ENCODE measurements around the gene DNAJC21.

DNAJC21 gene

DNA sequence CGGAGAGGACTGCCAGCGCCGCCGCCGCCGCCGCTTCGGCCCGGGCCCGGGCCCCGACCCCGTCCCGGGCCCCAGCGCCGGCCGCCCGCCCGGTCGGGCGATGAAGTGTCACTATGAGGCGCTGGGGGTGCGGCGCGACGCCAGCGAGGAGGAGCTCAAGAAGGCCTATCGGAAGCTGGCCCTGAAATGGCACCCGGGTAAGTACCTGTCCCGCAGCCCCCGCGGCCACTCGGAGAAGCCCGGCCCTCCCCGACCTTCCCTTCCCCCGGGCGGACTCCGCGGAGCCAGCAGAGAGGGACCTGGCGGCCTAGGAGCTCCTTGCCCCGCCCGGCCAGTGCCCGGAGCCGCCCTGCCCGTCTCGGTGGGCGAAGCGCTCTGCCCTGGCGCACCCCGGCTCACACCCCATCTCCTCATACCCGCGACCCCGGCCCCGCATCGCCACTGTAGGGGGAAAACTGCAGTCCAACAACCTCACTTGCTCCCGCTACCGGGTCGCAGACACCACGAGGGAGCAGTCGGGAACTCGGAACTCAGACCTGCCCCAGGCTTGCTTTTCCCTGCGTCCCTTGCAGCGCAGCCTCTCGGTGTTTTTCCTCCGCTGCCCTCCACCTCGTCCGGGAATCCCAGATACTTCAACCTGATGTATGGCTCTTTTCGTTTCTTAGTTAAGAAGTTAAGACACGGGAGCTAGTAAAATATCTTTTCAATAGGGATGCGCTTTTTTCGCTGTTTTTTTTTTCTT, 532 bp downstream of the DNAJC21 start:
- Mint-ChIP-seq H3K27me3 (ENCODE audit: low read depth) (no peaks in the 10 kb centered on the region), H3K27ac (peak overlapping the region; percentile 71 to 97 (median 88)), H3K4me3 (peak overlapping the region; percentile 94 to 98 (median 96)), H3K4me1 (peaks cover 24% of the 10 kb centered on the region), H3K9me3 (no peaks in the 10 kb centered on the region), H3K36me3 (ENCODE audit: low read depth) (peaks cover 31% of the 10 kb centered on the region)
- TF ChIP-seq, protein P1, sequence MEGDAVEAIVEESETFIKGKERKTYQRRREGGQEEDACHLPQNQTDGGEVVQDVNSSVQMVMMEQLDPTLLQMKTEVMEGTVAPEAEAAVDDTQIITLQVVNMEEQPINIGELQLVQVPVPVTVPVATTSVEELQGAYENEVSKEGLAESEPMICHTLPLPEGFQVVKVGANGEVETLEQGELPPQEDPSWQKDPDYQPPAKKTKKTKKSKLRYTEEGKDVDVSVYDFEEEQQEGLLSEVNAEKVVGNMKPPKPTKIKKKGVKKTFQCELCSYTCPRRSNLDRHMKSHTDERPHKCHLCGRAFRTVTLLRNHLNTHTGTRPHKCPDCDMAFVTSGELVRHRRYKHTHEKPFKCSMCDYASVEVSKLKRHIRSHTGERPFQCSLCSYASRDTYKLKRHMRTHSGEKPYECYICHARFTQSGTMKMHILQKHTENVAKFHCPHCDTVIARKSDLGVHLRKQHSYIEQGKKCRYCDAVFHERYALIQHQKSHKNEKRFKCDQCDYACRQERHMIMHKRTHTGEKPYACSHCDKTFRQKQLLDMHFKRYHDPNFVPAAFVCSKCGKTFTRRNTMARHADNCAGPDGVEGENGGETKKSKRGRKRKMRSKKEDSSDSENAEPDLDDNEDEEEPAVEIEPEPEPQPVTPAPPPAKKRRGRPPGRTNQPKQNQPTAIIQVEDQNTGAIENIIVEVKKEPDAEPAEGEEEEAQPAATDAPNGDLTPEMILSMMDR (IDR thresholded peaks at IDR 0.05; ENCODE audit: unreplicated experiment in 3 of 3), result no peak

DNA sequence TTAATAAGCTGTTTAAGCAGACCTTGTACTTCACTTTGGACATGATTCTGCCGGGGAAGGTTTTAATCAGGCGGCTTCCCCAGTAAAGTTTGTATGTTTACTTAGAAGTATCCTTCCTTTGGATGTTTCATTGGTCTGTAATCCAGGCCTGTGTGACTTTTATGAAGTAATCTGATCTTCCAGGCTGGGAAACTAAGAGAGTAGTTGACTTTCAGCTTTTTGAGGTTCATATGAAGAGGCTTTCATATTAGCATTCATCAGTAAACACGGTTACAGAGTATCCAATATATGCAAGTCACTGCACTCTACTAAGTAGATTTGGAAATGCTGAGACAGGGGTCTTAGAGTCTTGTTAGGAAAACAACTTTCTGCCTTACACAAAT, 1.1 kb downstream of the DNAJC21 start:
- Mint-ChIP-seq H3K9me3 (no peaks in the 10 kb centered on the region), H3K27ac (peak overlapping the region; percentile 71 to 97 (median 88)), H3K27me3 (ENCODE audit: low read depth) (no peaks in the 10 kb centered on the region), H3K4me3 (peak overlapping the region; percentile 94 to 98 (median 96)), H3K4me1 (peaks cover 24% of the 10 kb centered on the region), H3K36me3 (ENCODE audit: low read depth) (peaks cover 30% of the 10 kb centered on the region)
- TF ChIP-seq, protein P1 (IDR thresholded peaks at IDR 0.05; ENCODE audit: unreplicated experiment in 3 of 3), result no peak

DNA sequence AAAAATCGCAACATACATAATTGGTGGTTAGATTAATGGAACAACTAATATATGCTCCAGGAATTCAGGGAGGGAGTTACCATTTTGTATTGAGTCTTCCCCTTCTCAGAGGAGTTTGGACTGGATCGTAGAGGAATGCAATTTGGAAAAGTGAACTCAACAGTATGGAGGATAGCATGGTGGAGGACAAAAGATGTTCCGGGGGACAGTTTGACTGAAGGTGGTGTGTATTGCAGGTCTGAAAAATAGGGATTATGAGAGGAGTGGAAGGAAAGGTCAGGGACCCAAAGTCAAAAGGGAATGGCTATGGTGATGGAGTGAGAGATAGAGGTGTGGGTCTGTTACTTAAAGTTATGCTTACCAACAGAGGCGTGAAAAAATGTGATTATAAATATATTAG, 1.5 kb downstream of the DNAJC21 start:
- TF ChIP-seq, protein P1 (IDR thresholded peaks at IDR 0.05; ENCODE audit: unreplicated experiment in 3 of 3), result no peak
- H3K4me1 Mint-ChIP-seq, result peaks cover 24% of the 10 kb centered on the region
- peaks cover 29% of the 10 kb centered on the region for H3K36me3 Mint-ChIP-seq (ENCODE audit: low read depth)
- no peaks in the 10 kb centered on the region for H3K9me3 Mint-ChIP-seq
- peak overlapping the region; percentile 94 to 98 (median 96) for H3K4me3 Mint-ChIP-seq
- no peaks in the 10 kb centered on the region for H3K27me3 Mint-ChIP-seq (ENCODE audit: low read depth)
- peak overlapping the region; percentile 71 to 97 (median 88) for H3K27ac Mint-ChIP-seq

DNA sequence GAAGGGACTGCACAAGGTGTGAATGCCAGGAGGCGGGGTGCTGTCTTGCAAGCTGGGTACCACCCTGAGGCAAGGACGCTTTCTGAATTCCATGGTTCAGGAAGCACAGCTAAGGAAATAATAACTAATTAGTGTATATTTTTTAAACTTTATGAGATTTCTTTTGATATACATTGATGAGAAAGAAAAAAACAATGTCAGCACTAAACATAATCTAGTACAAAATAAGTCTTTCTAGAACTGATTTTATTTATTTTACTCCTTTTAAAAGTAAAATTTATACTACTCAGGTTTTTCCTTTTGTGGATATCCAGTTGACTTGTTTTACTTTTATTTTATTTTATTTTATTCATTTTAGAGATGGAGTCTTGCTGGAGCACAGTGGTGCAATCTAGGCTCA, 3.6 kb downstream of the DNAJC21 start:
- peaks cover 32% of the 10 kb centered on the region for H3K36me3 Mint-ChIP-seq (ENCODE audit: low read depth)
- TF ChIP-seq, protein P1 (IDR thresholded peaks at IDR 0.05; ENCODE audit: unreplicated experiment in 3 of 3), result no peak
- H3K9me3 Mint-ChIP-seq, result no peaks in the 10 kb centered on the region
- H3K4me1 Mint-ChIP-seq, result peaks cover 24% of the 10 kb centered on the region
- no peaks in the 10 kb centered on the region for H3K27me3 Mint-ChIP-seq (ENCODE audit: low read depth)
- H3K4me3 Mint-ChIP-seq, result no peak overlapping the region
- H3K27ac Mint-ChIP-seq, result no peak overlapping the region

DNA sequence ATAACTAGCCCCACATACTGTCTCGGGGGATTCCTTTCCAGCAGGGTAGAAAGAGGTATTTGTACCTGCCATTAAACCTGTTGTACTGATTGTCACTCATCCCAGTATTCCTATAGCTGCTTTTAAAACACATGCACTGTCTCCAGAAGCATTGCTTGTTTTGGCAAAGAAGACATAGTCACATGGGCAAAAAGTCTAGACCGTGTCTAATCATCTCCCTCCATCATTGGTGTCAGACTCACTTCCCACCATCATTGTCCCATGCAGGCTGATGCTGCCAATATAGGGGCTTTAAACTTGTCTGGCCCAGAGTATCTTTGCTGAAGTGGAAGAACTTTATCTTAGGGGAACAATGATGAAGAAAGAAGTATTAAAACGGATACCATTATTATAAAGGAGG, 12.6 kb downstream of the DNAJC21 start:
- no peak overlapping the region for H3K27ac Mint-ChIP-seq
- no peaks in the 10 kb centered on the region for H3K4me1 Mint-ChIP-seq
- H3K4me3 Mint-ChIP-seq, result no peak overlapping the region
- no peaks in the 10 kb centered on the region for H3K9me3 Mint-ChIP-seq
- TF ChIP-seq, protein P1 (IDR thresholded peaks at IDR 0.05; ENCODE audit: unreplicated experiment in 3 of 3), result no peak
- peaks cover 63% of the 10 kb centered on the region for H3K36me3 Mint-ChIP-seq (ENCODE audit: low read depth)
- H3K27me3 Mint-ChIP-seq (ENCODE audit: low read depth), result no peaks in the 10 kb centered on the region

DNA sequence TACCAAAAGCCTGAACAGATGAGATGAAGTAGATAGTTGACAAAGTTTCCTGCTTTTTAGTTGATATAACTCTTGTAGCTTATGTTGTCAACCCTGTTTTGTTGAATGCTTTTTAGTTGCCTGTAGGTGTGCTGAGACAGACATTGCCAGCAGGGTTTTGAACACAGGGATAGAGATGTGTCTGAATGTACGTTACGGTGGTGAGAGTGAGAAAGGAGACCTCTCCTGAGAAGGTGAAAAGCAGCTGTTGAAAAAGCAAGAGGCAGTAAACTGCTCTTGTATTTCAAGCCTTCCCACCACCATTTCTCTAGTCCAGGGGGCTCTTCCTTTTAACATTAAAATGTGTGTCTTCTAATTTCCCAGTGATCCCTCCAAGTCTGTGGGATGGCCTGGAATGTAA, 14.7 kb downstream of the DNAJC21 start:
- TF ChIP-seq, protein P1 (IDR thresholded peaks at IDR 0.05; ENCODE audit: unreplicated experiment in 3 of 3), result no peak
- no peaks in the 10 kb centered on the region for H3K9me3 Mint-ChIP-seq
- H3K4me3 Mint-ChIP-seq, result no peak overlapping the region
- no peaks in the 10 kb centered on the region for H3K27me3 Mint-ChIP-seq (ENCODE audit: low read depth)
- peak overlapping the region in 1 of 3 experiments; percentile 21 for H3K27ac Mint-ChIP-seq
- H3K4me1 Mint-ChIP-seq, result no peaks in the 10 kb centered on the region
- H3K36me3 Mint-ChIP-seq (ENCODE audit: low read depth), result peaks cover 64% of the 10 kb centered on the region

Data from nephron (organoid).